ENCODE measurements around the gene DMD.
"Not testable (repeated sequence)": the region's sequence is repeated elsewhere in the genome, so short reads cannot be mapped to it uniquely, and the experiment has no call there.

Gene DMD

GRCh38 chrX:31600823-31601222 lies 1610.5 kb downstream of the DMD start:
- TF ChIP-seq CTCF (IDR thresholded peaks at IDR 0.05; ENCODE audit: low read depth, low read length): no peak

GRCh38 chrX:31593353-31593752 lies 1618.0 kb downstream of the DMD start:
- no peak overlapping the region for H3K4me3 ChIP-seq (ENCODE audit: low read depth, low read length)
- no peak for TF ChIP-seq CTCF (IDR thresholded peaks at IDR 0.05; ENCODE audit: low read depth, low read length)

More at GRCh38 chrX:31600823-31601222, 1610.5 kb downstream of the DMD start:
- no peak overlapping the region for H3K4me3 ChIP-seq (ENCODE audit: low read depth, low read length)

- H3K4me3 ChIP-seq (ENCODE audit: low read depth, low read length): no peak overlapping the region
- no peak for TF ChIP-seq CTCF (IDR thresholded peaks at IDR 0.05; ENCODE audit: low read depth, low read length)
These were observed 1620.0 kb downstream of the DMD start for GRCh38 chrX:31591355-31591754.

- TF ChIP-seq CTCF (IDR thresholded peaks at IDR 0.05; ENCODE audit: low read depth, low read length): no peak
- H3K4me3 ChIP-seq (ENCODE audit: low read depth, low read length): no peak overlapping the region
These were observed 1620.7 kb downstream of the DMD start for GRCh38 chrX:31590581-31591114.

GRCh38 chrX:31589503-31589902 lies 1621.8 kb downstream of the DMD start:
- H3K4me3 ChIP-seq (ENCODE audit: low read depth, low read length): no peak overlapping the region
- TF ChIP-seq CTCF (IDR thresholded peaks at IDR 0.05; ENCODE audit: low read depth, low read length): no peak

- TF ChIP-seq CTCF (IDR thresholded peaks at IDR 0.05; ENCODE audit: low read depth, low read length): no peak
- H3K4me3 ChIP-seq (ENCODE audit: low read depth, low read length): no peak overlapping the region
These were observed 1623.0 kb downstream of the DMD start for GRCh38 chrX:31588355-31588754.

GRCh38 chrX:31583892-31584291 lies 1627.5 kb downstream of the DMD start:
- H3K4me3 ChIP-seq (ENCODE audit: low read depth, low read length): not testable (repeated sequence)

GRCh38 chrX:31580726-31581125 lies 1630.6 kb downstream of the DMD start:
- no peak overlapping the region for H3K4me3 ChIP-seq (ENCODE audit: low read depth, low read length)

More at GRCh38 chrX:31580726-31581125, 1630.6 kb downstream of the DMD start:
- no peak for TF ChIP-seq CTCF (IDR thresholded peaks at IDR 0.05; ENCODE audit: low read depth, low read length)

Data from WI38 (cell line).